OCI-LY7 (cell line): ENCODE results near the gene FOXA1. TPM values are rescaled to one million over a fixed set of nuclear protein-coding genes. Genes with fewer than 3 reads are reported as not detected.

Source experiments
- BruUV-seq: library from RNA; stranded (reverse); fragments of 400-500 nt; replicated peaks from 2 replicates; lab custom pipeline; 2021; lab: Mats Ljungman, UMichigan
- CTCF ChIA-PET: fragments of 300-600 bp; sonication (Branson Sonifier 250); formaldehyde crosslinking; loops from one replicate; lab custom pipeline; 2022; ENCODE audit warnings: antibody characterized with exemption; ENCODE audit not compliant: unreplicated experiment; lab: Charles Lee
- POLR2A ChIA-PET: fragments of 300-600 bp; sonication (Branson Sonifier 250); formaldehyde crosslinking; loops from one replicate; lab custom pipeline; 2022; ENCODE audit warnings: antibody characterized with exemption; lab: Charles Lee
- DNase-seq: peaks from one replicate; pipeline ENCODE4 v3.0.0-alpha.2; 2015; ENCODE audit warnings: low spot score
- H2AFZ ChIP-seq: fragments of 200-600 bp; sonication (generic), shearing (Covaris generic); 2 replicates; pipeline ENCODE4 v1.6.1; 2014; ENCODE audit warnings: mild to moderate bottlenecking, antibody characterized with exemption, low read length, moderate library complexity
- H3K27ac ChIP-seq: fragments of 200-600 bp; sonication (generic); 2 replicates; pipeline ENCODE4 v1.5.1; 2014; ENCODE audit warnings: mixed run types, low read depth, mild to moderate bottlenecking, moderate library complexity, low read length, inconsistent platforms; ENCODE audit not compliant: poor library complexity, severe bottlenecking
- H3K36me3 ChIP-seq: fragments of 200-600 bp; sonication (generic); 2 replicates; pipeline ENCODE4 v1.6.1; 2014; ENCODE audit warnings: mild to moderate bottlenecking, antibody characterized with exemption, low read length, moderate library complexity, mixed read lengths; ENCODE audit not compliant: insufficient read depth
- H3K4me1 ChIP-seq: fragments of 200-600 bp; sonication (generic); 2 replicates; pipeline ENCODE4 v1.5.1; 2014; ENCODE audit warnings: mild to moderate bottlenecking, low read length; ENCODE audit not compliant: insufficient read depth, poor library complexity, severe bottlenecking
- H3K4me2 ChIP-seq: fragments of 200-600 bp; sonication (generic); 2 replicates; pipeline ENCODE4 v1.6.1; 2014; ENCODE audit warnings: mild to moderate bottlenecking, low read length
- H3K4me3 ChIP-seq: fragments of 200-600 bp; sonication (generic); 2 replicates; pipeline ENCODE4 v1.5.1; 2014; ENCODE audit warnings: mild to moderate bottlenecking, low read depth, low read length; ENCODE audit not compliant: poor library complexity, severe bottlenecking
- H3K79me2 ChIP-seq: fragments of 200-600 bp; sonication (generic); 2 replicates; pipeline ENCODE4 v1.6.1; 2016; ENCODE audit warnings: low read depth, mild to moderate bottlenecking, low read length, moderate library complexity, mixed read lengths; ENCODE audit not compliant: insufficient read depth
- H3K9me2 ChIP-seq: fragments of 200-600 bp; sonication (generic); 2 replicates; pipeline ENCODE4 v1.6.1; 2016; ENCODE audit warnings: mild to moderate bottlenecking, low read length, mixed read lengths; ENCODE audit not compliant: insufficient read depth
- H3K9me3 ChIP-seq: fragments of 200-600 bp; sonication (generic); 2 replicates; pipeline ENCODE4 v1.6.1; 2014; ENCODE audit warnings: mild to moderate bottlenecking, mixed run types, low read length, mixed read lengths
- H4K20me1 ChIP-seq: fragments of 200-600 bp; sonication (generic); 2 replicates; pipeline ENCODE4 v1.6.1; 2014; ENCODE audit warnings: mild to moderate bottlenecking, antibody characterized with exemption, low read length, moderate library complexity, mixed read lengths; ENCODE audit not compliant: insufficient read depth
- CTCF ChIP-seq: fragments of 200-600 bp; sonication (generic); conservative IDR thresholded peaks from 2 replicates; pipeline ENCODE4 v1.5.1; 2014; ENCODE audit warnings: mild to moderate bottlenecking, antibody characterized with exemption, low read length, moderate library complexity, mixed read lengths
- EZH2phosphoT487 ChIP-seq: fragments of 200-600 bp; sonication (generic); IDR thresholded peaks from 2 replicates; pipeline ENCODE4 v1.6.1; 2018; ENCODE audit warnings: low read depth, borderline replicate concordance, mild to moderate bottlenecking, mixed run types, antibody characterized with exemption, low read length, moderate library complexity, mixed read lengths
- intact Hi-C: fragments of 100-400 bp; cut with micrococcal nuclease; formaldehyde crosslinking; loops from one replicate; pipeline ENCODE4 v1.10.0; 2022; ENCODE audit not compliant: unreplicated experiment
- total RNA-seq, 2 experiments: library from RNA; depleted of rRNA in 1 of 2; stranded (reverse); fragments of >200 nt in 1 of 2; shearing (Covaris generic) in 1 of 2; gene quantifications; 2 replicates each; pipeline ENCODE4 v1.2.3, GENCODE V29; 2014 to 2022

The FOXA1 gene
- total RNA-seq, 2 experiments from 2014 or later: not detected

- TF ChIP-seq CTCF (peak; percentile 70), EZH2phosphoT487 (no peak)
- Histone ChIP-seq H2AFZ (no peak overlapping the region), H4K20me1 (no peaks in the 10 kb centered on the region)
Observed at GRCh38 chr14:37594238-37594970, 645 bp downstream of the FOXA1 start.

GRCh38 chr14:37593511-37594237, 1.4 kb downstream of the FOXA1 start:
- Histone ChIP-seq H3K27ac (no peak overlapping the region), H3K4me1 (no peaks in the 10 kb centered on the region), H3K4me3 (no peak overlapping the region), H3K9me3 (0 out of 2 replicates have a peak, but pooled peaks cover 4% of the 10 kb centered on the region), H3K9me2 (no peaks in the 10 kb centered on the region), H3K79me2 (no peaks in the 10 kb centered on the region), H2AFZ (no peak overlapping the region), H3K36me3 (no peaks in the 10 kb centered on the region), H4K20me1 (no peaks in the 10 kb centered on the region), H3K4me2 (no peak overlapping the region)
- ChIA-PET CTCF (no interaction called here), POLR2A (interaction anchor here (0.6 kb wide), 1 partner anchor 65 kb away, joined by 3 read pairs; no protein-coding TSS in a partner anchor)
- no peak for DNase-seq
- no peak for TF ChIP-seq EZH2phosphoT487
- no peak for TF ChIP-seq CTCF
- no TSS peak for BruUV-seq
- intact Hi-C loops: no loop called here

More at GRCh38 chr14:37594238-37594970, 645 bp downstream of the FOXA1 start:
- Histone ChIP-seq H3K4me3 (no peak overlapping the region), H3K79me2 (no peaks in the 10 kb centered on the region), H3K9me3 (0 out of 2 replicates have a peak, but pooled peaks cover 4% of the 10 kb centered on the region), H3K36me3 (no peaks in the 10 kb centered on the region), H3K27ac (no peak overlapping the region), H3K4me2 (no peak overlapping the region), H3K4me1 (no peaks in the 10 kb centered on the region), H3K9me2 (no peaks in the 10 kb centered on the region)
- intact Hi-C loops: no loop called here
- DNase-seq: peak; percentile 1
- CTCF ChIA-PET: no interaction called here
- BruUV-seq: no TSS peak
- POLR2A ChIA-PET: no interaction called here
